HepG2 (cell line): ENCODE data around the gene DAPK1. TPM values are rescaled to one million over a fixed set of nuclear protein-coding genes. Genes with fewer than 3 reads are reported as not detected.

Source experiments
- CREM ChIP-seq, 2 experiments: sonication (generic) in 1 of 2; formaldehyde crosslinking in 1 of 2; IDR thresholded peaks; 2 replicates each; pipeline versions ENCODE4 v1.4.0 to v1.6.1; 2016 to 2020; ENCODE audit warnings: antibody characterized with exemption in 1 of 2, mild to moderate bottlenecking in 1 of 2, missing genetic modification reagents in 1 of 2
- EED ChIP-seq: sonication (generic); formaldehyde crosslinking; IDR thresholded peaks from 2 replicates; pipeline ENCODE4 v1.5.0; 2020; ENCODE audit warnings: mild to moderate bottlenecking, missing genetic modification reagents
- FOSL1 ChIP-seq: sonication (generic); formaldehyde crosslinking; IDR thresholded peaks from 2 replicates; pipeline ENCODE4 v1.9.0; 2021; ENCODE audit warnings: missing genetic modification reagents, borderline replicate concordance
- FOXJ3 ChIP-seq: sonication (generic); formaldehyde crosslinking; IDR thresholded peaks from 2 replicates; pipeline ENCODE4 v1.4.0; 2020; ENCODE audit warnings: missing genetic modification reagents, mild to moderate bottlenecking, borderline replicate concordance
- FOXK1 ChIP-seq: sonication (generic); formaldehyde crosslinking; IDR thresholded peaks from 2 replicates; pipeline ENCODE4 v1.4.0; 2020; ENCODE audit warnings: low read depth, missing genetic modification reagents, borderline replicate concordance
- KAT8 ChIP-seq: IDR thresholded peaks from 2 replicates; pipeline ENCODE4 v1.6.1; 2016; ENCODE audit warnings: missing genetic modification reagents, missing compliant biosample characterization
- MXI1 ChIP-seq: IDR thresholded peaks from 3 replicates; pipeline ENCODE4 v1.6.1; 2012; ENCODE audit warnings: low read depth, low read length, inconsistent platforms, borderline replicate concordance
- PHB2 ChIP-seq: fragments of 450-650 bp; IDR thresholded peaks from 2 replicates; pipeline ENCODE4 v1.6.1; 2018; ENCODE audit not compliant: partially characterized antibody
- PITX1 ChIP-seq: sonication (generic); formaldehyde crosslinking; IDR thresholded peaks from 2 replicates; pipeline ENCODE4 v1.5.1; 2020; ENCODE audit warnings: mild to moderate bottlenecking, missing genetic modification reagents
- RBFOX2 ChIP-seq: fragments of 200-400 bp; formaldehyde crosslinking; IDR thresholded peaks from 2 replicates; pipeline ENCODE4 v1.6.1; 2017; ENCODE audit warnings: low read depth, mild to moderate bottlenecking, low read length
- RXRB ChIP-seq: IDR thresholded peaks from 2 replicates; pipeline ENCODE4 v1.6.1; 2016; ENCODE audit warnings: borderline replicate concordance, missing genetic modification reagents, missing compliant biosample characterization
- SOX5 ChIP-seq: IDR thresholded peaks from 2 replicates; pipeline ENCODE4 v1.6.1; 2016; ENCODE audit warnings: borderline replicate concordance
- SP1 ChIP-seq, 2 experiments: fragments of 450-650 bp in 1 of 2; sonication (generic) in 1 of 2; formaldehyde crosslinking in 1 of 2; IDR thresholded peaks; 2 replicates each; pipeline versions ENCODE4 v1.4.0 to v1.6.1; 2016 to 2020; ENCODE audit warnings: missing genetic modification reagents in 1 of 2
- ZNF331 ChIP-seq: sonication (generic); formaldehyde crosslinking; IDR thresholded peaks from 2 replicates; pipeline ENCODE4 v1.4.0; 2020; ENCODE audit warnings: missing genetic modification reagents
- ZNF451 ChIP-seq: sonication (generic); formaldehyde crosslinking; IDR thresholded peaks from 2 replicates; pipeline ENCODE4 v1.5.0; 2020; ENCODE audit warnings: mild to moderate bottlenecking, missing genetic modification reagents
- ZNF660 ChIP-seq: sonication (generic); formaldehyde crosslinking; IDR thresholded peaks from 2 replicates; pipeline ENCODE4 v1.5.1; 2020; ENCODE audit warnings: mild to moderate bottlenecking, low read depth, missing genetic modification reagents, borderline replicate concordance
- ZNF772 ChIP-seq: sonication (generic); formaldehyde crosslinking; IDR thresholded peaks from 2 replicates; pipeline ENCODE4 v1.5.0; 2020; ENCODE audit warnings: mild to moderate bottlenecking, missing genetic modification reagents
- ZNF792 ChIP-seq: IDR thresholded peaks from 2 replicates; pipeline ENCODE4 v1.6.1; 2016
- polyA plus RNA-seq, 8 experiments: library from polyadenylated mRNA; depleted of rRNA in 3 of 8; stranded (reverse) in 7 of 8; unstranded in 1 of 8; fragments of >200 nt; fragmentation: Illumina TruSeq in 4 of 8; extraction: Trizol in 4 of 8; gene quantifications; 2 replicates each; pipeline versions ENCODE4 v1.2.1 to v1.2.3, GENCODE V29; 2011 to 2016; ENCODE audit warnings: low read depth in 4 of 8, missing spikeins in 1 of 8, mixed read lengths in 1 of 8; ENCODE audit not compliant: insufficient read depth in 1 of 8
- total RNA-seq, 5 experiments: library from RNA; depleted of rRNA; stranded (reverse); fragments of >200 nt; fragmentation: Illumina TruSeq; extraction: Trizol; gene quantifications; 2 replicates each; pipeline ENCODE4 v1.2.3, GENCODE V29; 2016; ENCODE audit warnings: low read depth in 1 of 5
- TF ChIP-seq, protein P1 (sequence below): sonication (generic); formaldehyde crosslinking; IDR thresholded peaks from 2 replicates; pipeline ENCODE4 v1.8.1; 2023; ENCODE audit warnings: missing genetic modification reagents, mild to moderate bottlenecking, borderline replicate concordance
- TF ChIP-seq, protein P2 (sequence below): IDR thresholded peaks from 2 replicates; pipeline ENCODE4 v1.6.1; 2016; ENCODE audit warnings: mild to moderate bottlenecking
- TF ChIP-seq, protein P3 (sequence below): sonication (generic); formaldehyde crosslinking; IDR thresholded peaks from 2 replicates; pipeline ENCODE4 v1.5.1; 2020; ENCODE audit warnings: mild to moderate bottlenecking, moderate library complexity, missing genetic modification reagents
- TF ChIP-seq, protein P4 (sequence below): sonication (generic); formaldehyde crosslinking; IDR thresholded peaks from 2 replicates; pipeline ENCODE4 v1.5.0; 2020; ENCODE audit warnings: mild to moderate bottlenecking, missing genetic modification reagents, borderline replicate concordance

Gene DAPK1
- total and polyA plus RNA-seq, 2 of the 13 experiments (the other 11 are each of a cell fraction or from before 2014, with no cell fraction given): 35.7 to 35.9 TPM

DNA sequence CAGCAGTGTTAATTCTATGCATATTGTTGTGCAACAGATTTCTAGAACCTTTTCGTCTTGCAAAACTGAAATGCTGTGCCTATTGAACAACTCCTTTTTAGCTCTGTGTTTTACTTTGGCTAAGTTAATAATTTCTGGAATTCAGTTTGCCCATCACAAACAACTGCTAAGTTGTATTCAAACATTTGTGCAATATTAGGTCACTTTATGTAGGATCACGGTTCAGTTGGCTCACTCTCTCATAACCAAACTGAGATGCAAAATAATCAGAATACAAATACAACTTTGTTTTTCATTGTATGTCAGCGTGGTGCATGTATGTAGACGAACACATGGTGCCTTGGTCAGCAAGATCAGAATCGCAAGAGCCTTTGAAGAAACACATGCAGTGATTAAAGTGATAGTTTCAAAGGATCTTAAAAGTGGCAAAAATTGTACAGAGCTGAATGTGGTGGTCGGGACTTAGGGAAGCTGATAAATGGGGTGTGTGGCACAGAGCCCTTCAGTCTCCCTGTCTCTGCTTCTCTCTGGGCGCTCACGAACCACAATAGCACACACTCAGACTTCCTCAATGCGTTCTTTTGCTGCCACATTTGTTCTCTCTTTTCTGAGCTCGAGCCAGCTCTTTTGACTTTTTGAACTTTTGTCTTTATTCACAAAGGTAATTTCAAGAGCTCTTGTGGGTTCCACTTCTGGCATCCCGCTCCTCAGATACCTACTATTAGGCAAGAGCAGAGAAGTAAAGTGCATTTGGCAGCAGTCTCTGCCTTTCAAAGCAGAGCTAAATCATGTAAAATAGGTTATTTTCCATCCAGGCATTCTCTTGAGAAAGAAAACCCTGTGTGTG is 115.8 kb downstream of the DAPK1 start (continued):
- TF ChIP-seq ZNF331 (peak; percentile 47), FOXK1 (CRISPR knock-in tag) (0 out of 2 replicates have a peak, but pooled peaks have one; percentile 22), ZNF772 (no peak), PITX1 (CRISPR knock-in tag) (peak; percentile 87), MXI1 (peak; percentile 76; the same call in 1 of the 3 replicates), FOXJ3 (CRISPR knock-in tag) (peak; percentile 87; the same call in 1 of the 2 replicates), FOSL1 (CRISPR knock-in tag) (no peak), EED (CRISPR knock-in tag) (no peak), ZNF451 (no peak), ZNF792 (peak; percentile 45; the same call in 1 of the 2 replicates), PHB2 (no peak), KAT8 (CRISPR knock-in tag) (peak; percentile 21; the same call in 1 of the 2 replicates), RBFOX2 (peak; percentile 56; the same call in 1 of the 2 replicates), SP1 (IDR thresholded peaks at IDR 0.05) (no peak), SP1 (CRISPR knock-in tag; IDR thresholded peaks at IDR 0.05) (no peak), CREM (IDR thresholded peaks at IDR 0.05) (peak; percentile 76), CREM (CRISPR knock-in tag; IDR thresholded peaks at IDR 0.05) (no peak), ZNF660 (CRISPR knock-in tag) (no peak), SOX5 (CRISPR knock-in tag) (peak; percentile 85), RXRB (peak; percentile 66; the same call in 1 of the 2 replicates)
- TF ChIP-seq, protein P1, sequence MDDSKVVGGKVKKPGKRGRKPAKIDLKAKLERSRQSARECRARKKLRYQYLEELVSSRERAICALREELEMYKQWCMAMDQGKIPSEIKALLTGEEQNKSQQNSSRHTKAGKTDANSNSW (CRISPR knock-in tag): no peak
- TF ChIP-seq, protein P2, sequence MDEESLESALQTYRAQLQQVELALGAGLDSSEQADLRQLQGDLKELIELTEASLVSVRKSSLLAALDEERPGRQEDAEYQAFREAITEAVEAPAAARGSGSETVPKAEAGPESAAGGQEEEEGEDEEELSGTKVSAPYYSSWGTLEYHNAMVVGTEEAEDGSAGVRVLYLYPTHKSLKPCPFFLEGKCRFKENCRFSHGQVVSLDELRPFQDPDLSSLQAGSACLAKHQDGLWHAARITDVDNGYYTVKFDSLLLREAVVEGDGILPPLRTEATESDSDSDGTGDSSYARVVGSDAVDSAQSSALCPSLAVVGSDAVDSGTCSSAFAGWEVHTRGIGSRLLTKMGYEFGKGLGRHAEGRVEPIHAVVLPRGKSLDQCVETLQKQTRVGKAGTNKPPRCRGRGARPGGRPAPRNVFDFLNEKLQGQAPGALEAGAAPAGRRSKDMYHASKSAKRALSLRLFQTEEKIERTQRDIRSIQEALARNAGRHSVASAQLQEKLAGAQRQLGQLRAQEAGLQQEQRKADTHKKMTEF (CRISPR knock-in tag): peak; percentile 85
- TF ChIP-seq, protein P3, sequence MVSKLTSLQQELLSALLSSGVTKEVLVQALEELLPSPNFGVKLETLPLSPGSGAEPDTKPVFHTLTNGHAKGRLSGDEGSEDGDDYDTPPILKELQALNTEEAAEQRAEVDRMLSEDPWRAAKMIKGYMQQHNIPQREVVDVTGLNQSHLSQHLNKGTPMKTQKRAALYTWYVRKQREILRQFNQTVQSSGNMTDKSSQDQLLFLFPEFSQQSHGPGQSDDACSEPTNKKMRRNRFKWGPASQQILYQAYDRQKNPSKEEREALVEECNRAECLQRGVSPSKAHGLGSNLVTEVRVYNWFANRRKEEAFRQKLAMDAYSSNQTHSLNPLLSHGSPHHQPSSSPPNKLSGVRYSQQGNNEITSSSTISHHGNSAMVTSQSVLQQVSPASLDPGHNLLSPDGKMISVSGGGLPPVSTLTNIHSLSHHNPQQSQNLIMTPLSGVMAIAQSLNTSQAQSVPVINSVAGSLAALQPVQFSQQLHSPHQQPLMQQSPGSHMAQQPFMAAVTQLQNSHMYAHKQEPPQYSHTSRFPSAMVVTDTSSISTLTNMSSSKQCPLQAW (CRISPR knock-in tag): peak; percentile 69
- TF ChIP-seq, protein P4, sequence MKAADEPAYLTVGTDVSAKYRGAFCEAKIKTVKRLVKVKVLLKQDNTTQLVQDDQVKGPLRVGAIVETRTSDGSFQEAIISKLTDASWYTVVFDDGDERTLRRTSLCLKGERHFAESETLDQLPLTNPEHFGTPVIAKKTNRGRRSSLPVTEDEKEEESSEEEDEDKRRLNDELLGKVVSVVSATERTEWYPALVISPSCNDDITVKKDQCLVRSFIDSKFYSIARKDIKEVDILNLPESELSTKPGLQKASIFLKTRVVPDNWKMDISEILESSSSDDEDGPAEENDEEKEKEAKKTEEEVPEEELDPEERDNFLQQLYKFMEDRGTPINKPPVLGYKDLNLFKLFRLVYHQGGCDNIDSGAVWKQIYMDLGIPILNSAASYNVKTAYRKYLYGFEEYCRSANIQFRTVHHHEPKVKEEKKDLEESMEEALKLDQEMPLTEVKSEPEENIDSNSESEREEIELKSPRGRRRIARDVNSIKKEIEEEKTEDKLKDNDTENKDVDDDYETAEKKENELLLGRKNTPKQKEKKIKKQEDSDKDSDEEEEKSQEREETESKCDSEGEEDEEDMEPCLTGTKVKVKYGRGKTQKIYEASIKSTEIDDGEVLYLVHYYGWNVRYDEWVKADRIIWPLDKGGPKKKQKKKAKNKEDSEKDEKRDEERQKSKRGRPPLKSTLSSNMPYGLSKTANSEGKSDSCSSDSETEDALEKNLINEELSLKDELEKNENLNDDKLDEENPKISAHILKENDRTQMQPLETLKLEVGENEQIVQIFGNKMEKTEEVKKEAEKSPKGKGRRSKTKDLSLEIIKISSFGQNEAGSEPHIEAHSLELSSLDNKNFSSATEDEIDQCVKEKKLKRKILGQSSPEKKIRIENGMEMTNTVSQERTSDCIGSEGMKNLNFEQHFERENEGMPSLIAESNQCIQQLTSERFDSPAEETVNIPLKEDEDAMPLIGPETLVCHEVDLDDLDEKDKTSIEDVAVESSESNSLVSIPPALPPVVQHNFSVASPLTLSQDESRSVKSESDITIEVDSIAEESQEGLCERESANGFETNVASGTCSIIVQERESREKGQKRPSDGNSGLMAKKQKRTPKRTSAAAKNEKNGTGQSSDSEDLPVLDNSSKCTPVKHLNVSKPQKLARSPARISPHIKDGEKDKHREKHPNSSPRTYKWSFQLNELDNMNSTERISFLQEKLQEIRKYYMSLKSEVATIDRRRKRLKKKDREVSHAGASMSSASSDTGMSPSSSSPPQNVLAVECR: peak; percentile 19; the same call in 1 of the 2 replicates
